Measurements from ENCODE around the gene TERT.

TERT gene

GRCh38 chr5:1219098-1219767, 75.6 kb downstream of the TERT start:
- DNase-seq (ENCODE audit: low read depth), result no peak

GRCh38 chr5:1218351-1219080, 76.4 kb downstream of the TERT start:
- no peak for DNase-seq (ENCODE audit: low read depth)

- no peak for DNase-seq (ENCODE audit: low read depth)
Measured at GRCh38 chr5:1217596-1218206, 77.2 kb downstream of the TERT start.

- no peak for DNase-seq (ENCODE audit: low read depth)
Measured at GRCh38 chr5:1216918-1217295, 78.0 kb downstream of the TERT start.

- DNase-seq (ENCODE audit: low read depth), result no peak
Measured at GRCh38 chr5:1216211-1216917, 78.5 kb downstream of the TERT start.

GRCh38 chr5:1215320-1216096, 79.4 kb downstream of the TERT start:
- no peak for DNase-seq (ENCODE audit: low read depth)

GRCh38 chr5:1214936-1215220, 80.0 kb downstream of the TERT start:
- no peak for DNase-seq (ENCODE audit: low read depth)

GRCh38 chr5:1214163-1214935, 80.5 kb downstream of the TERT start:
- no peak for DNase-seq (ENCODE audit: low read depth)

GRCh38 chr5:1213508-1214162, 81.2 kb downstream of the TERT start:
- DNase-seq (ENCODE audit: low read depth), result no peak

- no peak for DNase-seq (ENCODE audit: low read depth)
Measured at GRCh38 chr5:1212881-1213280, 82.0 kb downstream of the TERT start.

GRCh38 chr5:1212271-1212670, 82.6 kb downstream of the TERT start:
- DNase-seq (ENCODE audit: low read depth), result no peak

GRCh38 chr5:1211701-1212100, 83.2 kb downstream of the TERT start:
- no peak for DNase-seq (ENCODE audit: low read depth)

GRCh38 chr5:1210832-1211251, 84.0 kb downstream of the TERT start:
- DNase-seq (ENCODE audit: low read depth), result no peak

- DNase-seq (ENCODE audit: low read depth), result no peak
Measured at GRCh38 chr5:1209896-1210776, 84.7 kb downstream of the TERT start.

GRCh38 chr5:1209489-1209852, 85.4 kb downstream of the TERT start:
- DNase-seq (ENCODE audit: low read depth), result no peak

GRCh38 chr5:1208743-1209488, 86.0 kb downstream of the TERT start:
- DNase-seq (ENCODE audit: low read depth), result no peak

- no peak for DNase-seq (ENCODE audit: low read depth)
Measured at GRCh38 chr5:1208221-1208742, 86.6 kb downstream of the TERT start.

GRCh38 chr5:1207555-1207954, 87.3 kb downstream of the TERT start:
- DNase-seq (ENCODE audit: low read depth), result no peak

All from activated T-helper 9 cell treated with anti-CD3 and anti-CD28 coated beads, Interleukin-2, amount 50 U/mL, for 16 hours (primary cell).